Endothelial cell of umbilical vein (primary cell): ENCODE measurements around the gene LRP1-AS. TPM values are rescaled to one million over a fixed set of nuclear protein-coding genes. Genes with fewer than 3 reads are reported as not detected.

Experiments
- BruUV-seq: library from RNA; stranded (reverse); fragments of 400-500 nt; replicated peaks from 2 replicates; lab custom pipeline; 2021; lab: Mats Ljungman, UMichigan
- CTCF ChIA-PET: fragments of 300-600, 350-600 bp; sonication (Branson Sonifier 250); formaldehyde crosslinking; loops from one replicate; lab custom pipeline; 2021; ENCODE audit warnings: antibody characterized with exemption, inconsistent platforms; lab: Charles Lee
- POLR2A ChIA-PET: fragments of 300-600, 350-600 bp; sonication (Branson Sonifier 250); formaldehyde crosslinking; loops from one replicate; lab custom pipeline; 2021; ENCODE audit warnings: antibody characterized with exemption, inconsistent platforms; lab: Charles Lee
- DNase-seq: peaks from one replicate; pipeline ENCODE4 v3.0.0-alpha.2; 2011; ENCODE audit warnings: low read depth, low spot score
- FAIRE-seq: peaks from 2 replicates; lab custom pipeline; 2011; peaks lifted over from hg19 to GRCh38; lab: Jason Lieb, UNC
- H2AFZ ChIP-seq: 2 replicates; pipeline ENCODE4 v1.6.0; 2012; ENCODE audit warnings: low read depth, low read length, control low read depth, inconsistent platforms
- H3K27ac ChIP-seq: 2 replicates; pipeline ENCODE4 v1.5.1; 2011; ENCODE audit warnings: low read depth, mild to moderate bottlenecking, control low read depth, low read length, moderate library complexity; ENCODE audit not compliant: insufficient read depth
- H3K27me3 ChIP-seq, 2 experiments: 2 replicates each; pipeline versions ENCODE4 v1.6.0 to v1.6.1; 2011; ENCODE audit warnings: low read length in 2 of 2, mixed read lengths in 1 of 2; ENCODE audit not compliant: control insufficient read depth in 2 of 2, insufficient read depth in 2 of 2
- H3K36me3 ChIP-seq, 2 experiments: 2 replicates in 1 of 2; 3 replicates in 1 of 2; pipeline ENCODE4 v1.5.1; 2011; ENCODE audit warnings: low read length in 2 of 2, mild to moderate bottlenecking in 1 of 2, moderate library complexity in 1 of 2; ENCODE audit not compliant: control insufficient read depth in 2 of 2, insufficient read depth in 2 of 2; ENCODE audit errors: extremely low read depth in 1 of 2
- H3K4me1 ChIP-seq: 3 replicates; pipeline ENCODE4 v1.5.1; 2011; ENCODE audit warnings: mild to moderate bottlenecking, low read length; ENCODE audit not compliant: control insufficient read depth, insufficient read depth; ENCODE audit errors: extremely low read depth
- H3K4me2 ChIP-seq: 2 replicates; pipeline ENCODE4 v1.6.1; 2011; ENCODE audit warnings: low read length, control low read depth, mixed read lengths; ENCODE audit not compliant: insufficient read depth
- H3K4me3 ChIP-seq, 3 experiments: fragments of 200-600 bp in 1 of 3; sonication (generic), shearing (Covaris generic) in 1 of 3; replicated peaks in 1 of 3; 2 replicates each; pipeline ENCODE4 v1.5.1; 2011 to 2016; ENCODE audit warnings: control low read depth in 3 of 3, low read length in 3 of 3, mild to moderate bottlenecking in 2 of 3, inconsistent platforms in 1 of 3, low read depth in 1 of 3, moderate library complexity in 1 of 3; ENCODE audit not compliant: insufficient read depth in 1 of 3
- H3K79me2 ChIP-seq: 2 replicates; pipeline ENCODE4 v1.6.0; 2012; ENCODE audit warnings: low read length, inconsistent platforms; ENCODE audit not compliant: control insufficient read depth, insufficient read depth
- H3K9ac ChIP-seq: replicated peaks from 2 replicates; pipeline ENCODE3; 2011; ENCODE audit warnings: low read length, control low read depth; ENCODE audit not compliant: insufficient read depth; ENCODE audit errors: extremely low read depth
- H3K9me1 ChIP-seq: replicated peaks from 3 replicates; pipeline ENCODE4 v1.6.0; 2011; ENCODE audit warnings: mild to moderate bottlenecking, low read length; ENCODE audit not compliant: control insufficient read depth, insufficient read depth; ENCODE audit errors: extremely low read depth
- H3K9me3 ChIP-seq: replicated peaks from 2 replicates; pipeline ENCODE4 v1.5.1; 2012; ENCODE audit warnings: low read length, inconsistent platforms; ENCODE audit not compliant: control insufficient read depth, insufficient read depth
- H4K20me1 ChIP-seq: replicated peaks from 2 replicates; pipeline ENCODE3; 2011; ENCODE audit warnings: mild to moderate bottlenecking, low read length; ENCODE audit not compliant: control insufficient read depth, insufficient read depth; ENCODE audit errors: extremely low read depth
- EZH2 ChIP-seq: IDR thresholded peaks from 2 replicates; pipeline ENCODE4 v1.6.1; 2012; ENCODE audit warnings: borderline replicate concordance, low read depth, mild to moderate bottlenecking, moderate library complexity, low read length, inconsistent platforms; ENCODE audit not compliant: severe bottlenecking
- FOS ChIP-seq: IDR thresholded peaks from 2 replicates; pipeline ENCODE4 v1.6.1; 2011; ENCODE audit warnings: mild to moderate bottlenecking, low read length, moderate library complexity, borderline replicate concordance; ENCODE audit not compliant: insufficient read depth
- GATA2 ChIP-seq: IDR thresholded peaks from 2 replicates; pipeline ENCODE4 v1.7.0; 2011; ENCODE audit warnings: low read depth, mild to moderate bottlenecking, moderate library complexity, mixed read lengths, low read length; ENCODE audit not compliant: insufficient read length, insufficient read depth
- JUN ChIP-seq: IDR thresholded peaks from 2 replicates; pipeline ENCODE4 v1.6.1; 2011; ENCODE audit warnings: borderline replicate concordance, low read depth; ENCODE audit not compliant: insufficient read length, insufficient read depth
- MYC ChIP-seq: IDR thresholded peaks from one replicate; pipeline ENCODE4 v1.6.1; 2011; ENCODE audit warnings: mild to moderate bottlenecking, low read depth, low read length
- POLR2A ChIP-seq: IDR thresholded peaks from 2 replicates; pipeline ENCODE4 v1.6.1; 2012; ENCODE audit warnings: low read depth, mild to moderate bottlenecking, control low read depth, low read length
- POLR2AphosphoS5 ChIP-seq: IDR thresholded peaks from 2 replicates; pipeline ENCODE4 v1.6.1; 2012; ENCODE audit warnings: low read depth, mild to moderate bottlenecking, control low read depth, low read length, moderate library complexity; ENCODE audit not compliant: insufficient read depth
- dilution Hi-C: fragments of 300-500 bp; cut with MboI; formaldehyde crosslinking; loops from one replicate; pipeline ENCODE4 v1.15.0; 2019; ENCODE audit warnings: low sequenced_read_pairs; ENCODE audit not compliant: extremely low pct_ligation_motif_present
- intact Hi-C: fragments of 100-400 bp; cut with micrococcal nuclease; formaldehyde crosslinking; loops from one replicate; pipeline ENCODE4 v1.10.0; 2022
- polyA plus RNA-seq, 4 experiments: library from polyadenylated mRNA; depleted of rRNA in 3 of 4; stranded (reverse) in 3 of 4; unstranded in 1 of 4; fragments of >200 nt; gene quantifications; 2 replicates each; pipeline versions ENCODE4 v1.2.1 to v1.2.3, GENCODE V29; 2011 to 2012; ENCODE audit warnings: missing spikeins in 1 of 4
- total RNA-seq: library from RNA; stranded (reverse); gene quantifications from 2 replicates; pipeline ENCODE4 v1.2.3, GENCODE V29; 2021
- TF ChIP-seq, protein P1 (sequence below), 2 donors: IDR thresholded peaks; 1 replicate in 1 of 2; 2 replicates in 1 of 2; pipeline ENCODE4 v1.5.1; 2011; ENCODE audit warnings: low read length in 2 of 2, mild to moderate bottlenecking in 2 of 2, moderate library complexity in 2 of 2, control low read depth in 1 of 2, inconsistent platforms in 1 of 2, low read depth in 1 of 2; ENCODE audit not compliant: insufficient read depth in 1 of 2; ENCODE audit errors: extremely low read depth in 1 of 2
- TF ChIP-seq, protein P2 (sequence below): IDR thresholded peaks from 2 replicates; pipeline ENCODE4 v1.6.1; 2011; ENCODE audit not compliant: insufficient read depth, insufficient read length

Gene LRP1-AS
- total and polyA plus RNA-seq, 2 donors (not counting 3 experiments of a cell fraction or from before 2014, with no cell fraction given) = not detected

GRCh38 chr12:57187222-57188089, 40.0 kb upstream of the LRP1-AS start:
- Histone ChIP-seq H3K79me2 (no peaks in the 10 kb centered on the region), H3K4me2 (no peak overlapping the region), H2AFZ (no peak overlapping the region), H3K27ac (no peak overlapping the region), H4K20me1 (no peaks in the 10 kb centered on the region), H3K27me3 (no peaks in the 10 kb centered on the region), H3K9me3 (no peaks in the 10 kb centered on the region), H3K36me3 (no peaks in the 10 kb centered on the region), H3K9me1 (no peaks in the 10 kb centered on the region), H3K4me1 (no peaks in the 10 kb centered on the region), H3K9ac (no peak overlapping the region), H3K4me3 (no peak overlapping the region)
- TF ChIP-seq POLR2A = no peak
- no peak for TF ChIP-seq JUN
- no peak for TF ChIP-seq POLR2AphosphoS5
- TF ChIP-seq, protein P1, sequence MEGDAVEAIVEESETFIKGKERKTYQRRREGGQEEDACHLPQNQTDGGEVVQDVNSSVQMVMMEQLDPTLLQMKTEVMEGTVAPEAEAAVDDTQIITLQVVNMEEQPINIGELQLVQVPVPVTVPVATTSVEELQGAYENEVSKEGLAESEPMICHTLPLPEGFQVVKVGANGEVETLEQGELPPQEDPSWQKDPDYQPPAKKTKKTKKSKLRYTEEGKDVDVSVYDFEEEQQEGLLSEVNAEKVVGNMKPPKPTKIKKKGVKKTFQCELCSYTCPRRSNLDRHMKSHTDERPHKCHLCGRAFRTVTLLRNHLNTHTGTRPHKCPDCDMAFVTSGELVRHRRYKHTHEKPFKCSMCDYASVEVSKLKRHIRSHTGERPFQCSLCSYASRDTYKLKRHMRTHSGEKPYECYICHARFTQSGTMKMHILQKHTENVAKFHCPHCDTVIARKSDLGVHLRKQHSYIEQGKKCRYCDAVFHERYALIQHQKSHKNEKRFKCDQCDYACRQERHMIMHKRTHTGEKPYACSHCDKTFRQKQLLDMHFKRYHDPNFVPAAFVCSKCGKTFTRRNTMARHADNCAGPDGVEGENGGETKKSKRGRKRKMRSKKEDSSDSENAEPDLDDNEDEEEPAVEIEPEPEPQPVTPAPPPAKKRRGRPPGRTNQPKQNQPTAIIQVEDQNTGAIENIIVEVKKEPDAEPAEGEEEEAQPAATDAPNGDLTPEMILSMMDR (IDR thresholded peaks at IDR 0.05; ENCODE audit: extremely low read depth in 1 of 2, insufficient read depth in 1 of 2, low read depth in 1 of 2, low read length in 2 of 2) = no peak
- TF ChIP-seq GATA2 = no peak
- TF ChIP-seq, protein P2, sequence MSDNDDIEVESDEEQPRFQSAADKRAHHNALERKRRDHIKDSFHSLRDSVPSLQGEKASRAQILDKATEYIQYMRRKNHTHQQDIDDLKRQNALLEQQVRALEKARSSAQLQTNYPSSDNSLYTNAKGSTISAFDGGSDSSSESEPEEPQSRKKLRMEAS = no peak
- TF ChIP-seq EZH2 = no peak
- TF ChIP-seq MYC = no peak
- no peak for TF ChIP-seq FOS
- no peak for FAIRE-seq
- DNase-seq = no peak
- dilution Hi-C loops = no loop called here
- CTCF ChIA-PET = interaction anchor here (1.1 to 10.3 kb wide), 5 partner anchors 15 to 118 kb away, joined by 5 to 164 read pairs (median 6); no protein-coding TSS in a partner anchor
- POLR2A ChIA-PET = no interaction called here
- BruUV-seq = no TSS peak
- intact Hi-C loops = no loop called here
